ENCODE results near the gene ELMOD3.

GRCh38 chr2:85355073-85355410, 473 bp downstream of the ELMOD3 start:
- TF ChIP-seq, protein P1, sequence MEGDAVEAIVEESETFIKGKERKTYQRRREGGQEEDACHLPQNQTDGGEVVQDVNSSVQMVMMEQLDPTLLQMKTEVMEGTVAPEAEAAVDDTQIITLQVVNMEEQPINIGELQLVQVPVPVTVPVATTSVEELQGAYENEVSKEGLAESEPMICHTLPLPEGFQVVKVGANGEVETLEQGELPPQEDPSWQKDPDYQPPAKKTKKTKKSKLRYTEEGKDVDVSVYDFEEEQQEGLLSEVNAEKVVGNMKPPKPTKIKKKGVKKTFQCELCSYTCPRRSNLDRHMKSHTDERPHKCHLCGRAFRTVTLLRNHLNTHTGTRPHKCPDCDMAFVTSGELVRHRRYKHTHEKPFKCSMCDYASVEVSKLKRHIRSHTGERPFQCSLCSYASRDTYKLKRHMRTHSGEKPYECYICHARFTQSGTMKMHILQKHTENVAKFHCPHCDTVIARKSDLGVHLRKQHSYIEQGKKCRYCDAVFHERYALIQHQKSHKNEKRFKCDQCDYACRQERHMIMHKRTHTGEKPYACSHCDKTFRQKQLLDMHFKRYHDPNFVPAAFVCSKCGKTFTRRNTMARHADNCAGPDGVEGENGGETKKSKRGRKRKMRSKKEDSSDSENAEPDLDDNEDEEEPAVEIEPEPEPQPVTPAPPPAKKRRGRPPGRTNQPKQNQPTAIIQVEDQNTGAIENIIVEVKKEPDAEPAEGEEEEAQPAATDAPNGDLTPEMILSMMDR (IDR thresholded peaks at IDR 0.05): no peak
- no peak for TF ChIP-seq POLR2A (IDR thresholded peaks at IDR 0.05)

Measured in esophagus squamous epithelium (tissue), 4 donors.